H9 (cell line): ENCODE data around the gene LONP2. TPM values are rescaled to one million over a fixed set of nuclear protein-coding genes. Genes with fewer than 3 reads are reported as not detected.

Experiments
- DNase-seq: peaks from one replicate; pipeline ENCODE4 v3.0.0-alpha.2; 2017
- H2AFZ ChIP-seq: one replicate; pipeline ENCODE4 v1.6.1; 2013; ENCODE audit warnings: mild to moderate bottlenecking, low read length, control low read depth, moderate library complexity
- H2AK5ac ChIP-seq: 2 replicates; pipeline ENCODE4 v1.6.1; 2013; ENCODE audit warnings: low read length, control low read depth, mixed read lengths; ENCODE audit not compliant: insufficient read length
- H2BK120ac ChIP-seq: one replicate; pipeline ENCODE4 v1.6.1; 2013; ENCODE audit warnings: low read depth, mild to moderate bottlenecking, low read length, control low read depth, inconsistent platforms; ENCODE audit not compliant: poor library complexity, severe bottlenecking
- H2BK12ac ChIP-seq: 2 replicates; pipeline ENCODE4 v1.6.1; 2013; ENCODE audit warnings: low read length, control low read depth, mixed read lengths, low read depth; ENCODE audit not compliant: insufficient read length
- H2BK15ac ChIP-seq: 2 replicates; pipeline ENCODE4 v1.6.1; 2013; ENCODE audit warnings: low read depth, low read length, control low read depth
- H2BK20ac ChIP-seq: one replicate; pipeline ENCODE4 v1.6.1; 2013; ENCODE audit warnings: low read depth, mild to moderate bottlenecking, low read length, control low read depth, inconsistent platforms; ENCODE audit not compliant: poor library complexity, severe bottlenecking
- H2BK5ac ChIP-seq: 2 replicates; pipeline ENCODE4 v1.6.1; 2013; ENCODE audit warnings: low read length, control low read depth, mixed read lengths; ENCODE audit not compliant: insufficient read length
- H3K14ac ChIP-seq: 2 replicates; pipeline ENCODE4 v1.6.1; 2013; ENCODE audit warnings: low read length, control low read depth; ENCODE audit not compliant: insufficient read depth
- H3K18ac ChIP-seq: 2 replicates; pipeline ENCODE4 v1.6.1; 2013; ENCODE audit warnings: low read depth, mild to moderate bottlenecking, mixed read lengths, low read length, control low read depth; ENCODE audit not compliant: insufficient read length
- H3K23ac ChIP-seq: 2 replicates; pipeline ENCODE4 v1.6.1; 2013; ENCODE audit warnings: low read length, control low read depth, mixed read lengths, low read depth; ENCODE audit not compliant: insufficient read length
- H3K23me2 ChIP-seq: 2 replicates; pipeline ENCODE4 v1.6.1; 2013; ENCODE audit warnings: low read depth, mild to moderate bottlenecking, mixed read lengths, low read length, control low read depth; ENCODE audit not compliant: insufficient read length, poor library complexity, severe bottlenecking
- H3K27ac ChIP-seq: 2 replicates; pipeline ENCODE4 v1.5.1; 2013; ENCODE audit warnings: low read length, control low read depth, mixed read lengths, low read depth; ENCODE audit not compliant: insufficient read length
- H3K27me3 ChIP-seq: 2 replicates; pipeline ENCODE4 v1.6.1; 2013; ENCODE audit warnings: low read length, control low read depth, inconsistent platforms; ENCODE audit not compliant: insufficient read depth
- H3K4ac ChIP-seq: 2 replicates; pipeline ENCODE4 v1.6.1; 2013; ENCODE audit warnings: low read depth, mild to moderate bottlenecking, control low read depth, inconsistent platforms, low read length, moderate library complexity
- H3K4me1 ChIP-seq: 2 replicates; pipeline ENCODE4 v1.6.1; 2013; ENCODE audit warnings: low read length, control low read depth, inconsistent platforms; ENCODE audit not compliant: insufficient read depth
- H3K4me2 ChIP-seq: 2 replicates; pipeline ENCODE4 v1.6.1; 2013; ENCODE audit warnings: low read length, control low read depth, mixed read lengths; ENCODE audit not compliant: insufficient read length, insufficient read depth
- H3K56ac ChIP-seq: 2 replicates; pipeline ENCODE4 v1.6.1; 2013; ENCODE audit warnings: low read depth, mild to moderate bottlenecking, mixed read lengths, low read length, control low read depth; ENCODE audit not compliant: insufficient read length
- H3K79me1 ChIP-seq: 2 replicates; pipeline ENCODE4 v1.6.1; 2013; ENCODE audit warnings: low read depth, mild to moderate bottlenecking, moderate library complexity, low read length, control low read depth, inconsistent platforms; ENCODE audit not compliant: insufficient read depth, poor library complexity, severe bottlenecking
- H3K79me2 ChIP-seq: 2 replicates; pipeline ENCODE4 v1.6.1; 2013; ENCODE audit warnings: low read length, control low read depth, inconsistent platforms; ENCODE audit not compliant: insufficient read depth
- H3K9ac ChIP-seq: 2 replicates; pipeline ENCODE4 v1.6.1; 2013; ENCODE audit warnings: low read length, control low read depth, mixed read lengths; ENCODE audit not compliant: insufficient read length; ENCODE audit errors: extremely low read depth
- H3K9me3 ChIP-seq: one replicate; pipeline ENCODE4 v1.6.1; 2013; ENCODE audit warnings: low read depth, low read length, inconsistent platforms; ENCODE audit not compliant: control insufficient read depth
- H3T11ph ChIP-seq: one replicate; pipeline ENCODE4 v1.6.1; 2013; ENCODE audit warnings: mild to moderate bottlenecking, low read length, control low read depth, inconsistent platforms
- H4K20me1 ChIP-seq: one replicate; pipeline ENCODE4 v1.6.1; 2013; ENCODE audit not compliant: control insufficient read depth, insufficient read length, insufficient read depth
- H4K5ac ChIP-seq: 2 replicates; pipeline ENCODE4 v1.6.1; 2013; ENCODE audit warnings: low read depth, mild to moderate bottlenecking, mixed read lengths, low read length, control low read depth; ENCODE audit not compliant: insufficient read length
- H4K8ac ChIP-seq: replicated peaks from 2 replicates; pipeline ENCODE4 v1.6.1; 2013; ENCODE audit warnings: low read length, control low read depth, mixed read lengths, low read depth; ENCODE audit not compliant: insufficient read length
- H4K91ac ChIP-seq: 2 replicates; pipeline ENCODE4 v1.6.1; 2013; ENCODE audit warnings: low read depth, mild to moderate bottlenecking, moderate library complexity, mixed read lengths, low read length, control low read depth; ENCODE audit not compliant: insufficient read length
- H3K27ac Mint-ChIP-seq, 3 experiments: 2 replicates in 2 of 3; 3 replicates in 1 of 3; pipeline ENCODE4 v1.8.0; 2020 to 2021; ENCODE audit warnings: mixed read lengths in 3 of 3, mild to moderate bottlenecking in 1 of 3, moderate library complexity in 1 of 3
- H3K27me3 Mint-ChIP-seq: 2 replicates; pipeline ENCODE4 v1.8.0; 2021; ENCODE audit warnings: low read depth, mild to moderate bottlenecking, moderate library complexity, mixed read lengths
- H3K36me3 Mint-ChIP-seq, 3 experiments: 2 replicates in 2 of 3; 3 replicates in 1 of 3; pipeline ENCODE4 v1.8.0; 2020 to 2021; ENCODE audit warnings: low read depth in 3 of 3, mixed read lengths in 3 of 3; ENCODE audit not compliant: insufficient read depth in 1 of 3
- H3K4me1 Mint-ChIP-seq, 2 experiments: 2 replicates each; pipeline ENCODE4 v1.8.0; 2020; ENCODE audit warnings: mixed read lengths in 2 of 2
- H3K4me3 Mint-ChIP-seq, 2 experiments: 2 replicates in 1 of 2; 3 replicates in 1 of 2; pipeline ENCODE4 v1.8.0; 2020 to 2021; ENCODE audit warnings: mild to moderate bottlenecking in 2 of 2, mixed read lengths in 2 of 2, moderate library complexity in 1 of 2
- H3K9me3 Mint-ChIP-seq, 2 experiments: 2 replicates in 1 of 2; 3 replicates in 1 of 2; pipeline ENCODE4 v1.8.0; 2020; ENCODE audit warnings: mild to moderate bottlenecking in 2 of 2, mixed read lengths in 2 of 2, moderate library complexity in 1 of 2
- WGBS: extraction: QIAGEN DNeasy Blood & Tissue Kit; methylation state at CpG from one replicate; pipeline ENCODE4 v1.1.7; 2013; ENCODE audit warnings: missing lambda C conversion rate, low lambda C conversion rate, mixed read lengths; ENCODE audit not compliant: insufficient read length; ENCODE audit errors: extremely low coverage; 5-methylcytosine and 5-hydroxymethylcytosine counted together
- total RNA-seq: library from RNA; stranded (reverse); gene quantifications from 2 replicates; pipeline ENCODE4 v1.2.1, GENCODE V29; 2021
- TF ChIP-seq, protein P1 (sequence below): fragments of 200-600 bp; sonication (generic); conservative IDR thresholded peaks from 3 replicates; pipeline ENCODE4 v1.8.0; 2021; ENCODE audit warnings: antibody characterized with exemption, mild to moderate bottlenecking

Gene LONP2
- total RNA-seq, 1 experiment from 2014 or later, result 27.8 TPM

- no peak overlapping the region for H2BK5ac ChIP-seq
- no peaks in the 10 kb centered on the region for H3K23me2 ChIP-seq
- no peaks in the 10 kb centered on the region for H4K20me1 ChIP-seq
- Mint-ChIP-seq H3K27ac (no peak overlapping the region), H3K36me3 (no peaks in the 10 kb centered on the region), H3K4me3 (no peak overlapping the region), H3K4me1 (peaks cover 0 to 16% of the 10 kb centered on the region in 2 experiments; a peak in 2 of 4 replicates), H3K27me3 (no peaks in the 10 kb centered on the region; the same call in 1 of the 2 replicates), H3K9me3 (peaks cover 7% of the 10 kb centered on the region in 2 experiments)
- WGBS, result no CpG with 5 or more reads among the region's 6 CpGs
- no peak overlapping the region for H3K27ac ChIP-seq
- no peak overlapping the region for H4K5ac ChIP-seq
- H3K23ac ChIP-seq, result no peak overlapping the region
- H3K4me1 ChIP-seq, result no peaks in the 10 kb centered on the region; the same call in 1 of the 2 replicates
- no peaks in the 10 kb centered on the region for H3K79me2 ChIP-seq
- no peak overlapping the region for H3K14ac ChIP-seq
- H3K4ac ChIP-seq, result no peak overlapping the region
- no peaks in the 10 kb centered on the region for H3K79me1 ChIP-seq
- H2BK20ac ChIP-seq, result no peak overlapping the region
- no peaks in the 10 kb centered on the region for H3K9me3 ChIP-seq
- no peak overlapping the region for H2BK15ac ChIP-seq
- H2BK120ac ChIP-seq, result no peak overlapping the region
- H3K27me3 ChIP-seq, result no peaks in the 10 kb centered on the region
- no peak overlapping the region for H2AFZ ChIP-seq
- TF ChIP-seq, protein P1, sequence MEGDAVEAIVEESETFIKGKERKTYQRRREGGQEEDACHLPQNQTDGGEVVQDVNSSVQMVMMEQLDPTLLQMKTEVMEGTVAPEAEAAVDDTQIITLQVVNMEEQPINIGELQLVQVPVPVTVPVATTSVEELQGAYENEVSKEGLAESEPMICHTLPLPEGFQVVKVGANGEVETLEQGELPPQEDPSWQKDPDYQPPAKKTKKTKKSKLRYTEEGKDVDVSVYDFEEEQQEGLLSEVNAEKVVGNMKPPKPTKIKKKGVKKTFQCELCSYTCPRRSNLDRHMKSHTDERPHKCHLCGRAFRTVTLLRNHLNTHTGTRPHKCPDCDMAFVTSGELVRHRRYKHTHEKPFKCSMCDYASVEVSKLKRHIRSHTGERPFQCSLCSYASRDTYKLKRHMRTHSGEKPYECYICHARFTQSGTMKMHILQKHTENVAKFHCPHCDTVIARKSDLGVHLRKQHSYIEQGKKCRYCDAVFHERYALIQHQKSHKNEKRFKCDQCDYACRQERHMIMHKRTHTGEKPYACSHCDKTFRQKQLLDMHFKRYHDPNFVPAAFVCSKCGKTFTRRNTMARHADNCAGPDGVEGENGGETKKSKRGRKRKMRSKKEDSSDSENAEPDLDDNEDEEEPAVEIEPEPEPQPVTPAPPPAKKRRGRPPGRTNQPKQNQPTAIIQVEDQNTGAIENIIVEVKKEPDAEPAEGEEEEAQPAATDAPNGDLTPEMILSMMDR, result no peak
- H4K91ac ChIP-seq, result no peak overlapping the region
- no peak overlapping the region for H4K8ac ChIP-seq
- H3K9ac ChIP-seq, result no peak overlapping the region
- H2BK12ac ChIP-seq, result no peak overlapping the region
- H3K18ac ChIP-seq, result no peak overlapping the region
- H3K56ac ChIP-seq, result no peak overlapping the region
- DNase-seq, result no peak
- H2AK5ac ChIP-seq, result no peak overlapping the region
- no peak overlapping the region for H3T11ph ChIP-seq
- H3K4me2 ChIP-seq, result no peak overlapping the region
These were observed 8.5 kb upstream of the LONP2 start for GRCh38 chr16:48235556-48236136.
